Neural cell (in vitro differentiated cells): ENCODE data around the gene CTLA4. TPM values are rescaled to one million over a fixed set of nuclear protein-coding genes. Genes with fewer than 3 reads are reported as not detected.

Experiments
- H2AFZ ChIP-seq: fragments of 200-600, 300-800 bp; sonication (generic), shearing (Covaris generic); 2 replicates; pipeline ENCODE4 v1.6.0; 2014; ENCODE audit warnings: low read depth, mild to moderate bottlenecking, antibody characterized with exemption, low read length, moderate library complexity
- H3F3A ChIP-seq: fragments of 200-600 bp; shearing (Covaris generic); 2 replicates; pipeline ENCODE4 v1.6.1; 2016; ENCODE audit warnings: mild to moderate bottlenecking, moderate library complexity, mixed read lengths, antibody characterized with exemption, low read length; ENCODE audit not compliant: insufficient read depth, poor library complexity, severe bottlenecking
- H3K27ac ChIP-seq: fragments of 200-600, 300-800 bp; sonication (generic), shearing (Covaris generic); 2 replicates; pipeline ENCODE4 v1.5.1; 2014; ENCODE audit warnings: mild to moderate bottlenecking, low read length, moderate library complexity
- H3K27me3 ChIP-seq: fragments of 300-800, 200-600 bp; sonication (generic), shearing (Covaris generic); 2 replicates; pipeline ENCODE4 v1.6.0; 2014; ENCODE audit warnings: mild to moderate bottlenecking, low read depth, low read length, moderate library complexity; ENCODE audit not compliant: insufficient read depth
- H3K36me3 ChIP-seq: fragments of 300-800, 200-600 bp; sonication (generic), shearing (Covaris generic); 2 replicates; pipeline ENCODE4 v1.5.1; 2014; ENCODE audit warnings: mild to moderate bottlenecking, antibody characterized with exemption, low read length, moderate library complexity; ENCODE audit not compliant: insufficient read depth
- H3K4me2 ChIP-seq: fragments of 300-800, 200-600 bp; sonication (generic), shearing (Covaris generic); 2 replicates; pipeline ENCODE4 v1.6.0; 2014; ENCODE audit warnings: mild to moderate bottlenecking, low read length
- H3K4me3 ChIP-seq: fragments of 300-800, 200-600 bp; sonication (generic), shearing (Covaris generic); 2 replicates; pipeline ENCODE4 v1.5.1; 2014; ENCODE audit warnings: mild to moderate bottlenecking, low read length, moderate library complexity
- H3K79me2 ChIP-seq: fragments of 200-600 bp; shearing (Covaris generic); replicated peaks from 2 replicates; pipeline ENCODE4 v1.6.0; 2014; ENCODE audit warnings: mild to moderate bottlenecking, low read length, moderate library complexity; ENCODE audit not compliant: insufficient read depth
- H3K9ac ChIP-seq: fragments of 300-800, 200-600 bp; sonication (generic), shearing (Covaris generic); 2 replicates; pipeline ENCODE4 v1.6.1; 2016; ENCODE audit warnings: mild to moderate bottlenecking, low read length, mixed read lengths
- H3K9me2 ChIP-seq: fragments of 200-600 bp; shearing (Covaris generic); 2 replicates; pipeline ENCODE4 v1.6.1; 2016; ENCODE audit warnings: mild to moderate bottlenecking, low read length, mixed read lengths; ENCODE audit not compliant: insufficient read depth
- H3K9me3 ChIP-seq: fragments of 200-600, 300-800 bp; sonication (generic), shearing (Covaris generic); 2 replicates; pipeline ENCODE4 v1.6.1; 2016; ENCODE audit warnings: mild to moderate bottlenecking, mixed run types, low read length, moderate library complexity, mixed read lengths
- H4K20me1 ChIP-seq: fragments of 200-600 bp; shearing (Covaris generic); 2 replicates; pipeline ENCODE4 v1.6.1; 2016; ENCODE audit warnings: mild to moderate bottlenecking, mixed run types; ENCODE audit not compliant: insufficient read depth
- CTCF ChIP-seq: fragments of 450-650 bp; IDR thresholded peaks from 2 replicates; pipeline ENCODE4 v1.5.1; 2014; ENCODE audit warnings: antibody characterized with exemption, mild to moderate bottlenecking, moderate library complexity; ENCODE audit not compliant: poor library complexity, severe bottlenecking
- EP300 ChIP-seq: fragments of 450-650 bp; conservative IDR thresholded peaks from 2 replicates; pipeline ENCODE4 v1.6.1; 2014; ENCODE audit warnings: antibody characterized with exemption, mild to moderate bottlenecking, moderate library complexity; ENCODE audit not compliant: poor library complexity, severe bottlenecking
- EZH2 ChIP-seq: fragments of 200-600, 300-800 bp; shearing (Covaris generic), sonication (generic); IDR thresholded peaks from 2 replicates; pipeline ENCODE4 v1.6.1; 2014; ENCODE audit warnings: antibody characterized with exemption, low read length, borderline replicate concordance, mild to moderate bottlenecking; ENCODE audit not compliant: insufficient read depth, poor library complexity, severe bottlenecking
- MXI1 ChIP-seq: fragments of 450-650 bp; conservative IDR thresholded peaks from 2 replicates; pipeline ENCODE4 v1.6.1; 2014; ENCODE audit warnings: antibody characterized with exemption, mild to moderate bottlenecking; ENCODE audit not compliant: poor library complexity, severe bottlenecking
- POLR2AphosphoS5 ChIP-seq: IDR thresholded peaks from 2 replicates; pipeline ENCODE4 v1.6.1; 2012
- RAD21 ChIP-seq: fragments of 450-650 bp; conservative IDR thresholded peaks from 2 replicates; pipeline ENCODE4 v1.6.1; 2014; ENCODE audit warnings: antibody characterized with exemption, mild to moderate bottlenecking, moderate library complexity
- REST ChIP-seq: IDR thresholded peaks from 2 replicates; pipeline ENCODE4 v1.6.1; 2012; ENCODE audit warnings: borderline replicate concordance
- SMC3 ChIP-seq: fragments of 450-650 bp; conservative IDR thresholded peaks from 2 replicates; pipeline ENCODE4 v1.6.1; 2014; ENCODE audit warnings: antibody characterized with exemption, mild to moderate bottlenecking, moderate library complexity; ENCODE audit not compliant: poor library complexity
- TAF1 ChIP-seq: IDR thresholded peaks from 2 replicates; pipeline ENCODE4 v1.6.1; 2012; ENCODE audit warnings: low read depth
- polyA plus RNA-seq: library from polyadenylated mRNA; depleted of rRNA; stranded (reverse); fragments of >200 nt; gene quantifications from 2 replicates; pipeline ENCODE4 v1.2.3, GENCODE V29; 2014

CTLA4 gene
- polyA plus RNA-seq, 1 donor from 2014 or later = not detected

DNA sequence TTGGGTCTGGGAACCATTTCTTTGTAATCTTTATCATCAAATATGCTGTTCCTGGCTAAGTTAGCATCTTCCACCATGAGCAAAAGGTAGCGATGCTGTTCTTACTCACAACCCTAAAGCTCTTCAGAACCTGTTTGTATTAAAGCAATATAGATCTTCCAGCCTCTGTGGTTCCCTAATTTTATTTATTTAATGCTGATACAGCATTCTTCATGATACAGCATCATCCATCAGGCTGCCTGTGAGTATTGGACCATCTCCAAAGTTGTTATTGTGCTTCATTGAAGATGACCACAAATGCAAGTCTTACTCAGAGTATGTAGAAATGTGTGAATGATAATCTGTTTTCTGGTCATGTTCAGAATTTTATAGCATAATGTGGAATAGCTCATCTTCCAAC is 40.9 kb upstream of the CTLA4 start:
- Histone ChIP-seq H3K9ac (no peak overlapping the region), H3K27ac (no peak overlapping the region), H3K9me3 (no peaks in the 10 kb centered on the region), H3F3A (no peaks in the 10 kb centered on the region), H2AFZ (no peak overlapping the region), H3K79me2 (no peaks in the 10 kb centered on the region), H3K4me3 (no peak overlapping the region), H3K27me3 (no peaks in the 10 kb centered on the region), H3K9me2 (no peaks in the 10 kb centered on the region), H4K20me1 (no peaks in the 10 kb centered on the region), H3K36me3 (no peaks in the 10 kb centered on the region), H3K4me2 (no peak overlapping the region)
- TF ChIP-seq EZH2 (no peak), RAD21 (no peak), SMC3 (no peak)

DNA sequence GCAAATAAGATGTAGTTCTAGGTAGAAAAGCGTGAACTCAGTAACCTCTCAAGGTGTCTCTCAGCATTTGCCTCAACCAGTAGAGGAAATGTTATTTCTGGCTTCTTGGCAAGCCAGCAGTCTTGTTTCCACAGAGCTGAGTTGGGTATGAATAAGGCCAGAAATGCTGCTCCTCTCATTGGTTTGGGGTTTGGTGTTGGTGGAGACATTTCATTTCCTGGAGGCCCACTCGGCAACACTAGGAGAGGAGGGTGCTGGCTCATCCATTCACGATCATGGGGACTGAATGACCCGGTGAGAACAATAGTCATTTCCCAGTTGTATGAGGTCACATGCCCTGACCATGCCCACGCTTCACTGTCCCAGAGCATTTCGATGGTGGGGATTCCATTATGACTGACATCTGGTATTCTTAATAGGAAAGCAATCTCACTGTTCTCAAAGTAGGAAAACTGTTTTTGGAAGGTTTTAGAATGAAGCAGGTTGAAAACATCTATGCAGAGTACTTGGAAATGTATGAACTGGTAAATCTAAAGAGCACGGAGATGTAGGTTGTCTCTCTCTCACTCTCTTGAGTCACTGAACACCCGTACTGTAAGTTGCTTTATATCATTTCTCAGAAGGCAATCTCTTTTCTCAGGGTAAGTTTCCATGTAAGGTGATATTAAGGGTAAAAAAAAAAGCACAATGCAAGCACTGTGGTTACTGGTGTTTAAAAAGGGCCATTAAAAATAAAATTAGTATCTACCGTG is 37.1 kb upstream of the CTLA4 start:
- no peaks in the 10 kb centered on the region for H3K9me3 ChIP-seq

DNA sequence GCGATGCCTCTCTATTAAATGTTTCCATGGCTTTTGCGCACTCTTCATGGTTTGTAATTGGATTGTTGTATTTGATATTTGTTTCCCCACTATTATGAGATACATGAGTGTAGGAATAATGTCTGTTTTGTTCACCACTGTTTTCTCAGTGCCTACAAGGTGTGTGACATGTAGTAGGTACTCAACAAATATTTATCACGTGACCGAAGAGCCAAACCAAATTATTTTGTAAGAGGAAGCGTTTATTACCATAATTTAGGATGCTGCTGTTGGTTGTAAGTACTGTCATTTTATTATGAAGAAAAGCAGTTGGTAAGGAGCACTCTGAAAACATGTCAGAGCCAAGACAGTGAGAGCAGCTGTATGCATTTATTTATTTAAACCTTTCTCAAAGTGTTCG is 32.2 kb upstream of the CTLA4 start:
- Histone ChIP-seq H3K79me2 (no peaks in the 10 kb centered on the region), H3K4me3 (no peak overlapping the region), H3K36me3 (no peaks in the 10 kb centered on the region), H3F3A (peaks cover 3% of the 10 kb centered on the region), H3K27ac (no peak overlapping the region), H3K9me3 (no peaks in the 10 kb centered on the region), H3K9ac (no peak overlapping the region), H2AFZ (no peak overlapping the region), H3K9me2 (no peaks in the 10 kb centered on the region), H4K20me1 (no peaks in the 10 kb centered on the region), H3K27me3 (no peaks in the 10 kb centered on the region), H3K4me2 (no peak overlapping the region)
- TF ChIP-seq EP300 (no peak), MXI1 (no peak), REST (no peak), TAF1 (no peak), SMC3 (no peak), EZH2 (no peak), CTCF (no peak), RAD21 (no peak), POLR2AphosphoS5 (no peak)

More for the DNA sequence above, 37.1 kb upstream of the CTLA4 start:
- no peak for TF ChIP-seq RAD21
- no peak for TF ChIP-seq EP300
- no peak for TF ChIP-seq MXI1
- TF ChIP-seq SMC3 = no peak
- H2AFZ ChIP-seq = no peak overlapping the region
- no peaks in the 10 kb centered on the region for H4K20me1 ChIP-seq
- no peak overlapping the region for H3K4me3 ChIP-seq
- H3K79me2 ChIP-seq = no peaks in the 10 kb centered on the region
- no peak overlapping the region for H3K27ac ChIP-seq
- no peaks in the 10 kb centered on the region for H3F3A ChIP-seq
- no peaks in the 10 kb centered on the region for H3K36me3 ChIP-seq
- no peak overlapping the region for H3K9ac ChIP-seq
- no peaks in the 10 kb centered on the region for H3K9me2 ChIP-seq
- no peak overlapping the region for H3K4me2 ChIP-seq
- no peaks in the 10 kb centered on the region for H3K27me3 ChIP-seq
